HepG2 (cell line): ENCODE results near the gene KLHL33. TPM values are rescaled to one million over a fixed set of nuclear protein-coding genes. Genes with fewer than 3 reads are reported as not detected.

Source experiments
- CEBPG ChIP-seq: IDR thresholded peaks from 2 replicates; pipeline ENCODE4 v1.6.1; 2016
- EEA1 ChIP-seq: sonication (generic); formaldehyde crosslinking; IDR thresholded peaks from 2 replicates; pipeline ENCODE4 v1.5.1; 2020; ENCODE audit warnings: mild to moderate bottlenecking, missing genetic modification reagents, borderline replicate concordance
- TFAP4 ChIP-seq: sonication (generic); IDR thresholded peaks from 2 replicates; pipeline ENCODE4 v1.6.1; 2016; ENCODE audit warnings: low read depth, borderline replicate concordance
- ZFP62 ChIP-seq: sonication (generic); formaldehyde crosslinking; IDR thresholded peaks from 2 replicates; pipeline ENCODE4 v1.4.0; 2020; ENCODE audit warnings: missing genetic modification reagents
- ZNF407 ChIP-seq: sonication (generic); formaldehyde crosslinking; IDR thresholded peaks from one replicate; pipeline ENCODE4 v1.5.1; 2020; ENCODE audit warnings: mild to moderate bottlenecking, missing genetic modification reagents; ENCODE audit errors: not compliant biosample characterization
- ZNF484 ChIP-seq: sonication (generic); formaldehyde crosslinking; IDR thresholded peaks from 2 replicates; pipeline ENCODE4 v1.5.1; 2020; ENCODE audit warnings: mild to moderate bottlenecking, low read depth, missing genetic modification reagents, borderline replicate concordance
- ZNF619 ChIP-seq: sonication (generic); formaldehyde crosslinking; IDR thresholded peaks from 2 replicates; pipeline ENCODE4 v1.4.0; 2020; ENCODE audit warnings: mild to moderate bottlenecking, missing genetic modification reagents
- ZNF879 ChIP-seq: sonication (generic); formaldehyde crosslinking; IDR thresholded peaks from 2 replicates; pipeline ENCODE4 v1.8.1; 2023; ENCODE audit warnings: missing genetic modification reagents
- polyA plus RNA-seq, 8 experiments: library from polyadenylated mRNA; depleted of rRNA in 3 of 8; stranded (reverse) in 7 of 8; unstranded in 1 of 8; fragments of >200 nt; fragmentation: Illumina TruSeq in 4 of 8; extraction: Trizol in 4 of 8; gene quantifications; 2 replicates each; pipeline versions ENCODE4 v1.2.1 to v1.2.3, GENCODE V29; 2011 to 2016; ENCODE audit warnings: low read depth in 4 of 8, missing spikeins in 1 of 8, mixed read lengths in 1 of 8; ENCODE audit not compliant: insufficient read depth in 1 of 8
- total RNA-seq, 5 experiments: library from RNA; depleted of rRNA; stranded (reverse); fragments of >200 nt; fragmentation: Illumina TruSeq; extraction: Trizol; gene quantifications; 2 replicates each; pipeline ENCODE4 v1.2.3, GENCODE V29; 2016; ENCODE audit warnings: low read depth in 1 of 5
- TF ChIP-seq, protein P1 (sequence below): sonication (generic); formaldehyde crosslinking; IDR thresholded peaks from 2 replicates; pipeline ENCODE4; 2020; ENCODE audit warnings: missing genetic modification reagents, mild to moderate bottlenecking, borderline replicate concordance
- TF ChIP-seq, protein P2 (sequence below): sonication (generic); formaldehyde crosslinking; IDR thresholded peaks from 2 replicates; pipeline ENCODE4 v1.5.0; 2020; ENCODE audit warnings: mild to moderate bottlenecking, missing genetic modification reagents
- TF ChIP-seq, protein P3 (sequence below): sonication (generic); formaldehyde crosslinking; IDR thresholded peaks from 2 replicates; pipeline ENCODE4 v1.4.0; 2020; ENCODE audit warnings: low read depth, mild to moderate bottlenecking, missing genetic modification reagents

The KLHL33 gene
- total and polyA plus RNA-seq, 2 of the 13 experiments (the other 11 are each of a cell fraction or from before 2014, with no cell fraction given), result not detected

DNA sequence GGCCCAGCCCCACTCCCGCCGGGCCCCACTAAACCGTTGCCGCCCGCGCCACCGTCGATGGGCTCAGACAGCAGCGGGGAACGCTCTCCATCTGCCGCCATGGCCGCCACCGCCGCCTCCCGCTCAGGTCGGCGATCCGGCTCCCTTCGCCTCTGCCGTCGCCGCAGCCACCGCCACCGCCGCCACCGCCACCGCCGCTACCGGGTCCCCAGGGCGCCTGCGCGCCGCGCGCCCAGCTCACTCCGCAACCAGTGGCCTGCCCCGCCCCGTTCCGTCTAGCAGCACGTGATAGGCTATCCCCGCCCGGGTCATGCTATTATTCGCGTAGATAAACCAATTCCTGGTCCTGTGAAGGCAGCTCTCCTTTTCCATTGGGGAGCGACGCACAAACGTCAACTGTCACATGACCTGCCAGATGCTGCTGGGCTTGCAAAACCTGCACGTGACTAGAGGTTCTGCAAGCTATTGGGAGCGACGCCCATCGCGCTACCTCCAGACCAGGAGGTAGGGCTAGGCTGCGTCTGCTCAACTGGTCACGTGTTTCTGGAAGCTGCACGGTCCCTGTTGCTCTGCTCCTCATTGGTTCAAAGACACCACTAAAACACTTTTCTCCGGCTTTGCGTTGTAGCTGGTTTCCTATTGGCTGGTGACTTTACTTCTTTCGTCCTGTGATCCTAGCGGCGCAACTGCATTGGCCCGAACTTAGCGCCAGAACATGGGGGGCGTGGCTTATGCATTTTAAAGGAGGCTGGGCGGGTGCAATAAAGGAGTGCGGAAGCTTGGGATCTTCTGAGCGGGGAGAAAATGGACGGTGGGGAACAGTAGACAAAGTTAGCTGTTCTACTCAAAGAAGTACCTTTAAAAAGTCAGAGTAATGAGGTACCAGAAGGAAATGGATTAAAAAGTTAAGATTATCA, 25.5 kb upstream of the KLHL33 start, which contains the start of gene PIP4P1 (continued):
- TF ChIP-seq, protein P1, sequence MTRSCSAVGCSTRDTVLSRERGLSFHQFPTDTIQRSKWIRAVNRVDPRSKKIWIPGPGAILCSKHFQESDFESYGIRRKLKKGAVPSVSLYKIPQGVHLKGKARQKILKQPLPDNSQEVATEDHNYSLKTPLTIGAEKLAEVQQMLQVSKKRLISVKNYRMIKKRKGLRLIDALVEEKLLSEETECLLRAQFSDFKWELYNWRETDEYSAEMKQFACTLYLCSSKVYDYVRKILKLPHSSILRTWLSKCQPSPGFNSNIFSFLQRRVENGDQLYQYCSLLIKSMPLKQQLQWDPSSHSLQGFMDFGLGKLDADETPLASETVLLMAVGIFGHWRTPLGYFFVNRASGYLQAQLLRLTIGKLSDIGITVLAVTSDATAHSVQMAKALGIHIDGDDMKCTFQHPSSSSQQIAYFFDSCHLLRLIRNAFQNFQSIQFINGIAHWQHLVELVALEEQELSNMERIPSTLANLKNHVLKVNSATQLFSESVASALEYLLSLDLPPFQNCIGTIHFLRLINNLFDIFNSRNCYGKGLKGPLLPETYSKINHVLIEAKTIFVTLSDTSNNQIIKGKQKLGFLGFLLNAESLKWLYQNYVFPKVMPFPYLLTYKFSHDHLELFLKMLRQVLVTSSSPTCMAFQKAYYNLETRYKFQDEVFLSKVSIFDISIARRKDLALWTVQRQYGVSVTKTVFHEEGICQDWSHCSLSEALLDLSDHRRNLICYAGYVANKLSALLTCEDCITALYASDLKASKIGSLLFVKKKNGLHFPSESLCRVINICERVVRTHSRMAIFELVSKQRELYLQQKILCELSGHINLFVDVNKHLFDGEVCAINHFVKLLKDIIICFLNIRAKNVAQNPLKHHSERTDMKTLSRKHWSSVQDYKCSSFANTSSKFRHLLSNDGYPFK (CRISPR knock-in tag), result peak; percentile 71; the same call in 1 of the 2 replicates
- TF ChIP-seq, protein P2, sequence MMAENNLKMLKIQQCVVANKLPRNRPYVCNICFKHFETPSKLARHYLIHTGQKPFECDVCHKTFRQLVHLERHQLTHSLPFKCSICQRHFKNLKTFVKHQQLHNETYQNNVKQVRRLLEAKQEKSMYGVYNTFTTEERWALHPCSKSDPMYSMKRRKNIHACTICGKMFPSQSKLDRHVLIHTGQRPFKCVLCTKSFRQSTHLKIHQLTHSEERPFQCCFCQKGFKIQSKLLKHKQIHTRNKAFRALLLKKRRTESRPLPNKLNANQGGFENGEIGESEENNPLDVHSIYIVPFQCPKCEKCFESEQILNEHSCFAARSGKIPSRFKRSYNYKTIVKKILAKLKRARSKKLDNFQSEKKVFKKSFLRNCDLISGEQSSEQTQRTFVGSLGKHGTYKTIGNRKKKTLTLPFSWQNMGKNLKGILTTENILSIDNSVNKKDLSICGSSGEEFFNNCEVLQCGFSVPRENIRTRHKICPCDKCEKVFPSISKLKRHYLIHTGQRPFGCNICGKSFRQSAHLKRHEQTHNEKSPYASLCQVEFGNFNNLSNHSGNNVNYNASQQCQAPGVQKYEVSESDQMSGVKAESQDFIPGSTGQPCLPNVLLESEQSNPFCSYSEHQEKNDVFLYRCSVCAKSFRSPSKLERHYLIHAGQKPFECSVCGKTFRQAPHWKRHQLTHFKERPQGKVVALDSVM (CRISPR knock-in tag), result peak; percentile 51; the same call in 1 of the 2 replicates
- TF ChIP-seq ZFP62 (CRISPR knock-in tag) (no peak), CEBPG (peak; percentile 92), ZNF879 (peak; percentile 97), EEA1 (CRISPR knock-in tag) (peak; percentile 75; the same call in 1 of the 2 replicates), ZNF484 (CRISPR knock-in tag) (no peak), TFAP4 (peak; percentile 94), ZNF407 (CRISPR knock-in tag) (peak; percentile 71), ZNF619 (CRISPR knock-in tag) (no peak)
- TF ChIP-seq, protein P3, sequence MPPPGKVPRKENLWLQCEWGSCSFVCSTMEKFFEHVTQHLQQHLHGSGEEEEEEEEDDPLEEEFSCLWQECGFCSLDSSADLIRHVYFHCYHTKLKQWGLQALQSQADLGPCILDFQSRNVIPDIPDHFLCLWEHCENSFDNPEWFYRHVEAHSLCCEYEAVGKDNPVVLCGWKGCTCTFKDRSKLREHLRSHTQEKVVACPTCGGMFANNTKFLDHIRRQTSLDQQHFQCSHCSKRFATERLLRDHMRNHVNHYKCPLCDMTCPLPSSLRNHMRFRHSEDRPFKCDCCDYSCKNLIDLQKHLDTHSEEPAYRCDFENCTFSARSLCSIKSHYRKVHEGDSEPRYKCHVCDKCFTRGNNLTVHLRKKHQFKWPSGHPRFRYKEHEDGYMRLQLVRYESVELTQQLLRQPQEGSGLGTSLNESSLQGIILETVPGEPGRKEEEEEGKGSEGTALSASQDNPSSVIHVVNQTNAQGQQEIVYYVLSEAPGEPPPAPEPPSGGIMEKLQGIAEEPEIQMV (CRISPR knock-in tag), result peak; percentile 87
